LNCaP clone FGC (cell line): ENCODE data around the gene CCDC106.

Source experiments
- DNase-seq: peaks from one replicate; pipeline ENCODE4 v3.0.0-alpha.2; 2011; ENCODE audit warnings: low read depth
- H3K4me3 ChIP-seq: 2 replicates; pipeline ENCODE4 v1.5.1; 2011; ENCODE audit warnings: mild to moderate bottlenecking, low read depth, low read length, control low read depth
- CTCF ChIP-seq: IDR thresholded peaks from 2 replicates; pipeline ENCODE4 v1.5.1; 2012; ENCODE audit warnings: mild to moderate bottlenecking; ENCODE audit not compliant: control insufficient read depth, insufficient read depth; ENCODE audit errors: extremely low read depth

Gene CCDC106

GRCh38 chr19:55683449-55684261 is 35.6 kb downstream of the CCDC106 start:
- peak; percentile 94 for DNase-seq
- no peak for TF ChIP-seq CTCF

GRCh38 chr19:55684946-55685681 is 37.1 kb downstream of the CCDC106 start:
- DNase-seq: no peak
- H3K4me3 ChIP-seq: no peak overlapping the region
- TF ChIP-seq CTCF: no peak

More at GRCh38 chr19:55683449-55684261, 35.6 kb downstream of the CCDC106 start:
- H3K4me3 ChIP-seq: peak overlapping the region; percentile 38

DNA sequence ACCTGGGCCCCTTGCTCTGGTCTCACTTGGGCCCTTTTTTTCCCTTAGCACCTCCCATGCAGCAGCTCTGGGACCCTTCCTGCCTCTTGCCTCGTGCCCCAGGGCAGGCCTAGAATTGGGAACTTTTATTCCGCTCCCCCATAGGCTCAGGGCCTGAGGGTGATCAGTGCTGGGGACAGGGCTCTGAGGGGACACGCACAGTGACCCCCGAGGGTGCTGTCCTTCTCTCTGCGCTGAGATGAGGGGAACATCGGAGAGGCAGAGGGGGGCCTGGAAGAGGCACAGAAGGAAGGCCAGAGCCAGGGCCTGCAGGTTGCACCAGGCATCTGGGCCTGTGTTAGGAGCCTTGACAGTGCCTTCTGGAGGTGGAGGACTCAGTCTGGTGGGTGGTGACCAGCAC is 37.8 kb downstream of the CCDC106 start:
- no peak for TF ChIP-seq CTCF
- H3K4me3 ChIP-seq: no peak overlapping the region
- DNase-seq: no peak

DNA sequence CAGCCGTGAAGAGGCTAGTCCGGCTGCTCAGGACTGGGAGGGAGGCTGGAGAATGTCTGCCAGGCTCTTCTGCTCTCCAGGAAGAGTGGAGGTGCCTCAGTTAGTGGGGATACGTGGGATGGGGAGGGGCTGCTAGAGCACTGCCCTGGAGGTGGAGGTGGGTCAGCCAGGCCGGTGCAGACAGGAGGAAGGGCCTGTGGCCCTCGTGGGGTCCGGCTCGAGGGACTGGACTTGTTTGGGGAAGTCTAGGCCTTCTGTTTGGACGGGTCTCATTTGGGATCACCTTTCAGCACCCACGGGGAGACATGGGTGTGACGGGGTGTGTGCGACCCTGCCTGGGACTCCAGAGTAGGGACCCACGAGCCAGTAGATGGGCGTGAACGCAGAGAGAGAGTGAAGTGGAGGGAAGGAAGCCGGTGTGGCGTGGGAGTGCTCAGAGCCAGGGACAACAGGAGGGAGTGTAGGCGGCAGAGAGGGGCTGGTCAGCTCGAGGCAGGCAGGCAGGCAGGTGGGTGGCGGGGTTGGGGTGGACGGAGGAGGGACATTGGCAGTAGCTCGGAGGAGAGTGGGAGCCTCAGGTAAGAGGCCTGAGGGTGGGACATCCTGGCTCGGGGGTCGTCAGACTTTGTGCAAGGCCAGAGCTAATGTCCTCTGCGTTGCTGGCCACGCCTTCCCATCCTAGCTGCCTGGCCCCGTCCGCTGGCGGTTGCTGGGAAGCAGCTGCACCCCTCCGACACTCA is 38.5 kb downstream of the CCDC106 start:
- no peak for TF ChIP-seq CTCF
- H3K4me3 ChIP-seq: no peak overlapping the region
- no peak for DNase-seq

DNA sequence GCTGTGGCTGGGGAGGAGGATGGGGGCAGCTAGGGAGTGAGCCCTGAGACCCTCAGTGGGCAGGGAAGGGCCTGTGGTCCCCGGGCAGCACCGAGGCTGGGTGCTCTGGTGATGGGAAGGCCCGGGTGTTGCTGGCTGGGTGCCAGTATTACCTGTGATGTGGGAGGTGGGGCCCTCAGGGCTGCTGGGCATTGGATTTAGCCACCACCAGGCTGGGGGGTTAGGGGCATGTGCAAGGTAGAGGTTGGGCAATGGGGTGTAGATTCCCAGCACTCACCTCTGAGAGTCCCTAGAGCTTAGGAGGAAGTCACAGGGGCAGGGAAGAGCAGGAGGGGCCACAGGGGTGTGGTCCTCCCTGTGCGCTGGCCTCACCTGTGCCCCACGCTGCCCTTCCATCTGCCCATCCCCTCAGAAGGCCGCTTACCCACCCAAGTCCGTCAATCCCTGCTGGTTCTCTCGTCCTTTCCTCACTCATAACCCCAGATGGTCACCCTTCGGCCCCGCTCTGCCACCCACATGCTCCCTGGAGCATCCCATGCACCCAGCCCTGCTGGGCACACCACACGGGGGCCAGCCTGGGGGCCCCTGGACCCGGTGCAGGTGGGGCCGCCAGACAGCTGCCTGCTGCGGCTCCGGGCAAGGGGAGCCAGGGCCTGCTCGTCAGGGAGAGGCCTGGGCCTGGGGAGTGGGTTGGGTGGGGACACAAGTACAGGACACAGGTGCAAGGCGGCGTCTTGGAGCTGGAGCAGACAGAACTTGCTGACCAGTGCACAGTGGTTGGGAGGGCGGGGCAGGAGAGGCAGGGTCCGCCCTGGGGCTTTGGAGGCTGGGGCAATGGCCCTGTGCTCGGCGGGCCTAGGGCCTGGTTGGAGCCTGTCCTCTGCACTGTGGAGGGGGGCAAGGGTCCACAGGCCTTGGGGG is 39.5 kb downstream of the CCDC106 start:
- H3K4me3 ChIP-seq: no peak overlapping the region
- TF ChIP-seq CTCF: no peak
- DNase-seq: no peak
